IPS-11a (cell line): ENCODE measurements around the gene WFDC12.
"Not testable (repeated sequence)": the region's sequence is repeated elsewhere in the genome, so short reads cannot be mapped to it uniquely, and the experiment has no call there.

Source experiments
- H3K4me3 ChIP-seq: one replicate; pipeline ENCODE4 v1.5.1; 2013; ENCODE audit warnings: low read depth, low read length, control low read depth

The WFDC12 gene, protein sequence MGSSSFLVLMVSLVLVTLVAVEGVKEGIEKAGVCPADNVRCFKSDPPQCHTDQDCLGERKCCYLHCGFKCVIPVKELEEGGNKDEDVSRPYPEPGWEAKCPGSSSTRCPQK

DNA sequence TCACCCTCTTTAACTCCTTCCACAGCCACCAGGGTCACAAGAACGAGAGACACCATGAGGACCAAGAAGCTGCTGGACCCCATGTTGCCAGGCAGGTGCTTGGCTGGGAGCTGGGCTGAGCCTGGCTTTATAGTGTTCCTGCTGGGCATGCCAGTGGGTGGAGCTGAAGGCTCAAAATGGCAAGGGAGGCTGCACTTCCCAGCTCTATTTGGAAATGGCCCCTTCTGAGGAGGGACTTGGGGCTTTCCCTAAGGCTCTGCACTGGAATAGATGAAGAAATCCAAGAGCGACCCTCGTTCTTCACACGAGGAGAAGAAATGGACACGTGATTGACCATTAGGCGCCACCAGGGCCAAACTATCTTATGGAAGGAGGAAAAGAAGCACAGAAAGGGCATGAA is at the start of gene WFDC12:
Gene WFDC12, minus strand, starts transcription at position 101 of the 400 bp plus-strand sequence. Its CDS starts 18 bp downstream, at position 83.
- H3K4me3 ChIP-seq = no peak within 1 kb of the TSS

DNA sequence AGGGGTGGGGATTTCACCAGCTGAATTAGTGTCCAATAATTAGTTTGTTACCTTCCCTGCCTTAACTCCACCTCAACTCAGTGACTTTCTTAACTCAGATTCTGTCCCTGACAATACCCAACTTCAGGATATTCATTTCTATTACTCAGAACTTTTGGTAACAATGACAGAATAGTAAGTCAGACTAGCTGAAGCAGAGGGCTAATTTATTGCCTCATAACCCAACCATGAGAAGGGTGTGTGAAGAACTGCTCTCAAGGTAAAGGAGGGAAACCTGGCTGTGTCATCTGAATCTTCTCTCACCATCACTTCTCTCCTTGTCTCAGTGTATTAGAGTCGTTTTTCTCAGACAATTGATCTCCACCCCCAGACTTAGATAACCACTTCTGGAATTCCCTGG is 49.3 kb upstream of the WFDC12 start:
- H3K4me3 ChIP-seq = no peak overlapping the region

DNA sequence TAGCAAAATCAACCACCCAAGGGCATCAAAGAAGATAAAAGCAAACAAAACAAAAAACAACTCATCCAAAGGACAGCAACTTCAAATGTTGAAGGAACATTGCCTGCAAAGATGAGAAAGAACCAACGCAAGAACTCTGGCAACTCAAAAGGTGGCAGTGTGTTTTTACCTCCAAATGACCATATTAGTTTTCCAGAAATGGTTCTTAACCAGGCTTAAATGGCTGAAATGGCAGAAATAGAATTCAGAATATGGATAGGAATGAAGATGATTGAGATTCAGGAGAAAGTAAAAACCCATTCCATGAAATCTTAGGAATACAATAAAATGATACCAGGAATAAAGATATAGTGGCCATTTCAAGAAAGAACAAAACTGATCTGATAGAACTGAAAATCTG is 40.6 kb upstream of the WFDC12 start:
- no peak overlapping the region for H3K4me3 ChIP-seq

DNA sequence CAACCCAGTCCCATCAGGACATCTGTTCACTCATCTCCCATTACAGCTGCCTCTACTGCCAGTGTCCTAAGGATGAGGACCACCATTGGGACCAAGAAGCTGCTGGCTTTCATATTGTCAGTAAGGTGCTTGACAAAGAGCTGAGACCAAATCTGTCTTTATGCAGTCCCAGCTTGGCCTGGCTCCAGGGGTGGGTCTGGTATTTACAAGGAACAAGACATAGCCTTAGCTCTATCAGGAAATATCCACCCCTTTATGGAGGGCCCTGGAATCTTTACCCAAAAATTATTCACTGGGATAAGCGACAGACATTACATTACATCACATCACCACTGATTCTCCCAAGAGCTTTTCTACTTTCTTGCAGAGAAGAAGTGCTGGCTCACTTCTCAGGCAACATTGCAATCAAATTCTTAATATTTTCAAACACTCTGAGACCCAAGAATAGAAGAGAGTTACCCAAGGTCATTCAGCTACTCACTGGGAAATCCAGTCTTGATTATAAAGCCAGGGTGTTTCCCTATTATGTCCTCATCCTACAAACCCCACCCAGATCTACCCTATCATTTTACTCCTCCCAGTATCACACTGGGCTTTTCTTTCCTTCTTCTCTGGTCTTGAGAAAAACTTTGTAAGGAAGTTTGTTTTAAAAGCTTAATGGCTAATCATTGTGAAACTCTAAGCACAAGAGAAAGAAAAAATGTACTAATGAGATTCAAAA is 39.0 kb upstream of the WFDC12 start:
- H3K4me3 ChIP-seq = no peak overlapping the region

DNA sequence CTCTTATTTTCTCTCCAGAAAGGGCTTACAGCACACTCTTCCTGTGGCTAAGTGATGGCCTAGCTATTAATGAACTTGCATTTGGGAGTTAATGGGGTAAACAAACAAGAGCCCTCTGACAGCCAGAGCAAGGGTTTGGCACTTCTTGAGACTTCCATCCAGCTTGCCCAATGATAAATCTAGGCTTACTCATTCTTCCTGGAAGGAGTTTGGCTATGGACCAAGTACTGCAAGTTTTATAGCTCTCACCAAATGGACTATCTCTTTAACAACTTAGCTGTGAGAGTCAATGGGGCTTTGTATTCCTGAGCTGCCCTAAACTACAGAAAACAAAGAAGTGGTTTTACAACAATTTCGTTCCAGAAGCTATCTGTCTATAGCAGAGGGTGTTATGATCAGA is 33.7 kb upstream of the WFDC12 start:
- H3K4me3 ChIP-seq = no peak overlapping the region

DNA sequence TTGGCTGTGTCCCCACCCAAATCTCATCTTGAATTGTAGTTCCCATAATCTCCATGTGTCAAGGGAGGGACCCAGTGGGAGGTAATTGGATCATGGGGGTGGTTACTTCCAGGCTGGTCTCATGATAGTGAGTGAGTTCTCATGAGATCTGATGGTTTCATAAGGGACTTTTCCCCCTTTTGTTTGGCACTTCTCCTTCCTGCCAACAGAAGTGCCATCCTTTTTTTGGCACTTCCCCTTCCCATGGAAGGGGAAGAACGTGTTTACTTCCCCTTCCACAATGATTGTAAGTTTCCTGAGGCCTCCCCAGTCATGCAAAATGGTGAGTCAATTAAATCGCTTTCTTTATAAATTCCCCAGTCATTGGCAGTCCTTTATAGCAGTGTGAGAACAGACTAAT is 32.4 kb upstream of the WFDC12 start:
- no peak overlapping the region for H3K4me3 ChIP-seq

DNA sequence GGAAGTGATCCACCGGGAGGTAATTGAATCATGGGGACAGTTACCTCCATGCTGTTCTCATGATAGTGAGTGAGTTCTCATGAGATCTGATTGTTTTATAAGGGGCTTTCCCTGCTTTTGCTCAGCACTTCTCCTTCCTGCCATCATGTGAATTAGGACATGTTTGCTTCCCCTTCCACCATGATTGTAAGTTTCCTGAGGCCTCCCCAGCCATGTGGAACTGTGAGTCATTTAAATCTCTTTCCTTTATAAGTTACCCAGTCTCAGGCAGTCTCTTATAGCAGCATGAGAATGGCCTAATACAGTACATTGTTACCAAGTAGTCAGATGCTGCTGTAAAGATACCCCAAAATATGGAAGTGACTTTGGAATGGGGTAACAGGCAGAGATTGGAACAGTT is 30.5 kb upstream of the WFDC12 start:
- H3K4me3 ChIP-seq = not testable (repeated sequence)

DNA sequence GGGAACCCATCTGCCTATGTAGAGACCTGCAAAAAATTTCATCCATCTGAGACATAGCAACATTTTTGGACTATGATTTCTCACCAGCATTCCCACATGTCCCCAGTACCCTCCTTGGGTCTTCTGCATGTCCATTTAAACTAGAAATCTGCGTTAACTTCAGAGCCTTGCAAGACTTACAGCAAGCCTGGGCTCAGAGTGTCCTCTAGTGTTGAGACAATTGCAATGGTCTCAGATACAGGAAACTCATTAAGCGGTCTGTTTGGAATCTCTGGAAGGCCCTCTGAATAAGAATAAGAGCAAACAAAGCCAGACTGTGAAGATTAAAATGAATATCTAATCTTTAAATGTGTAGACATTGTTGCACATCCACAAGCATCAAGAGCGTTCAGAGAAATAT is 29.9 kb upstream of the WFDC12 start:
- H3K4me3 ChIP-seq = no peak overlapping the region

DNA sequence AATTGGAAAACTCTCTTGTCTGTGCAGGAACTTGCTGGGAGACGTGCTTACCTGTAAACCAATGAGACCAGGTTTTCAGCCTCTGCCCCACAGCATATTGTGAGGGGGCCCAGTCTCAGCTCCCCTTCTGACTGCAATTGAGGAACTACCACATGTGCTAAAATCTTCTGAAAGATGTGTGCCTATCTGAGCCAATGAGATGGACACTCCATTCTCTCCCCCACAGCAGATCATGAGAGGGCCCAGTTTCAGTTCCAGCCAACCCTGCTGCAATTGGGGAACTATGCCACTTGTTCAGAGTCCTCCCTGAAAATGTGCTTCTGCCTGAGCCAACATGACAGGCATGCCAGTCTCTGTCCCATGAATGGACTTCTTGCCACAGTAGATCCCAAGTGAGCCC is 29.5 kb upstream of the WFDC12 start:
- no peak overlapping the region for H3K4me3 ChIP-seq

DNA sequence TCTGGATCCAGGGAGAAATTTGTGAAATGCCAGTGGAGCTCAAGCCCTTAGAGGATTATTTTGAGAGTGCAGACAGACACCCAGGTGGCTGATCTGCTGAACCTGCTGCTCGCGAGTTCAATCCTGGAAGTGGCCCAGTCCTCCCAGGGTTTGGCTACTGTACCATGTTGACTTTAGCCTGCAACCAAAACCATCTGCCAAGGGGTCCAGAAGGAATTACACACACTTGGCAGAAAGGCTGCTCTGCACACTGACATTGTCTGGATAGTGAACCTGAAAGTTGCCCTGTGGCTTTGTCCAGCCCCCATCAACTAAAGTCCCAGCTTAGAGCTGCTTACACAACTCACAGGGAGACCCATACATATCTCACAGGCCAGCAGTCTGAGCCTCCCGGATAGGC is 28.9 kb upstream of the WFDC12 start:
- no peak overlapping the region for H3K4me3 ChIP-seq

DNA sequence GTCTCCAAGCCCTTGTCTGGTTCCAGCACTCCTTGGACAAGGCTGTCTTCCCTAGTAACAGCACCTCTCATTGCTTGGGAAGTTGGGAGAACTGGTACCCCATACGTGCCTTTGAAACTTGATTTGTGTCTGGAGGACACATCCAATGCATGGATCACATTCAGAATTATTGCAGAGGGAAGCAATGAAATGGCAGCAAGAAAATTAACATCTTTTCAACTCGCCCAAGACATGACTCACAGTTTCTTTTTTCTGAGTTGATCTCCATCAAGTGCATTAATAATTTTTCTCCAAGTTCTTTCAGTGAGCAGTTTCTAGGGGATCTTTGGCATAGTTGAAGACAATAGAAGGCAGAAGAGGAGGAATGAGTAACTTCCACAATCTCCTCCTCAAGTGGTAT is 28.1 kb upstream of the WFDC12 start:
- no peak overlapping the region for H3K4me3 ChIP-seq

DNA sequence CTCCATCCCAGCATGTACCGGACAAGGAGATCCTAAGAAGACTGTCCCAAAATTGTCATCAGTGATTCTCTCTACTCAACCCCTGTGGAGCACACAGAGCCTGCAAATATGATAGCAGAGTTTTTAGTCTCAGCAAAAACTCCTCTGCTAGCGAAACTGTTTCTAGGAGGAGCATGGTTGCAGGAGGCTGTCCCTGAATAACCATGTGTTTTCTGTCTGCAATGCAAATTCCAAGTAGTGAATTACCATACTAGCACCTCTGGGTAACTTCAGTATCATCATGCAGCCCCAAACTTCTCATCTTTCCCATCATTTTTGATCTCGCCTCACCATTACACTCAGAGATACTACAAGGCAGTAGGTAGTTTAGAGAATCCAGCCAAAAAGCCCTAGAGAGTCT is 24.8 kb upstream of the WFDC12 start:
- H3K4me3 ChIP-seq = no peak overlapping the region

DNA sequence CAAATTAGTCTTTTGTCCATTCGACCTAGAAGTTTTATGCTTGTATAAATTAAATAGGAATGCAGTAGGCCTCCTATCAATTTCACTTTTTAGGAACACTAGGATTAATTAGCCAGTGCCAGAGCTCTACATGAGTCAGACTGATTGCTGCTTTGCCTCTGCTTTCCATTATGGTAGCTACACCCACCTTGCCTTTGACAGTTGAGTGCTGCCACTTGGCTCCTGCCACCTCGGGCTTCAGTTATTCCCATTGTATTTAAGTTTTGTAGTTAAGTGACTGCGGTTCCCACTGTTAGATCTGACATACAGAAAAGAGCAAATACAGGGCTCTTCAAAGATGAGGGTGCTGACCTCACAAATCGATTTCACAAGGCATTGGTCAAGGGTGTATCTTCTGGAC is 16.6 kb upstream of the WFDC12 start:
- no peak overlapping the region for H3K4me3 ChIP-seq

DNA sequence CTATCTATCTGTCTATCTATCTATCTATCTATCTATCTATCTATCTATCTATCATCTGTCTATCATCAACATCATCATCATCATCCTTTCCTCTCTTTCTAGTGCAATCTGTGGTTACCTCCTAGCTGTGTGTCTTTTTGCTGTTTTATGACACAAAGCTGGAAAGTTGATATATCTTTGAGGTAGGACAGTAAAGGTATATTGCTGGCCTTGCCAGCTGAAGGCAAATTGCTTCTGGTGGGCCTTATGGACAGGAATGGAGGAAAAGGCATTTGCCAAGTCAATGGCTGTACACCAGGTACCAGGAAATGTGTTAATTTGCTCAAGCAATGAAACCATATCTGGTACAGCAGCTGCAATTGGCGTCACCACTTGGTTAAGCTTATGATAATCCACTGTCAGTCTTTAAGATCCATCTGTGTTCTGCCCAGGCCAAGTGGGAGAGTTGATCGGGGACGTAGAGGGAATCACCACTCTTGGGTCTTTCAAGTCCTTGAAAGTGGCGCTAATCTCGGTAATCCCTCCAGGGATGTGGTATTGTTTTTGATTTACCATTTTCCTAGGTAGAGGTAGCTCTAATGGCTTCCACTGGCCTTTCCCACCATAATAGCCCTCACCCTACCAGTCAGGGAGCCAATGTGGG is 15.6 kb upstream of the WFDC12 start:
- not testable (repeated sequence) for H3K4me3 ChIP-seq

DNA sequence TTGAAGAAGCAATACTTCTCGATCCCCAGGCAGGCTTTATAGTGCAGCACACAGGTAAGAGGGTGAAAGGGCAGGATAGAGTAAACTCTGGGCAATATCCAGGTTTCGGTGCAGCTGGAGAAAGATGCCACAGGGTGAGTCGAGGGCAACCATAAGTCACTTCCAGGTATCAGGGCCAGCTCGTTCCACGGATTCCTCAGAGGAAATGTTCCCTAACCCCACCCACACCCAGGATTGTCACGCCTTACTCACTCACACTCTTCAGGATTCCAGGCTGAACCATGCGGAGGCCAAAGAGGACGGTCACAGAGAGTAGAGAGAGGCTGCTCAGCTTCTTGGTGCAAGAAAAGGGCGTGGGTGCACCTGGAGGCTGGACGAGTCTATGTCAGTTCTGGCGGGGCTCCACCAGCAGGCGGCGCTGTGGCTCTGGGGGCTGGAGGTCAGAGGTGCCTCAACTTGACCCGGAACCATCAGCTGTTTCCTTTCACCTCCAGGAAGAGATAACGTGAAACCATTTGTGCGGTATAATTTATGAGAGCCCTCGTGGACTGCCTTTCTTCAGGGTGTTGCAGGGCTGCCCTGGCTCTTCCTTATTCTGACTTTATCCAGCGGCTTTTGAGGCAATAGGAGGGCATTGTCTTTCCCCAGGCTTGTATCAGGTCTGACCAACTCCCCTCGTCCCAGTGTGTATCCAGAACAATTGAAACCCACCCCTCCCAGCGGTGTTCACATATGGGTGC is 14.5 kb upstream of the WFDC12 start:
- H3K4me3 ChIP-seq = no peak overlapping the region

DNA sequence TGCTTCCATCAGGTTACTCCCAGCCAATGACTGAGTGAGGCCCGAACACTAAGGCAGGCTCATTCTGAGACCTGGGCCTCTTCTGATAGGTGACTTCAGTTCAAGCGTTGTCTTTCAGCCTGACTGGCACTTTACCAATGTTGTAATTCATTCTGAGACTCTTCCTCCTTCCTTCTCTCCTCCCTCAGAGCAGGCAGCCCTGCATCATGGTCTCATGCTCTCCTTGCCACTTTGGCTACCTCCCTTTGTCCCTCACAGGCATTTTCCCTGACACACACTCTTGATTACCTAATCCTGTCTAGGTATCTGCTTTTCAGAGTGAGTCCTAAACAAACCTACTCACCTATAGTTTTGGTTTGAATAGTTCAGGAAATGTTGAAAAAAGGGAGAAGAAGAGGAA is 12.6 kb upstream of the WFDC12 start:
- no peak overlapping the region for H3K4me3 ChIP-seq

DNA sequence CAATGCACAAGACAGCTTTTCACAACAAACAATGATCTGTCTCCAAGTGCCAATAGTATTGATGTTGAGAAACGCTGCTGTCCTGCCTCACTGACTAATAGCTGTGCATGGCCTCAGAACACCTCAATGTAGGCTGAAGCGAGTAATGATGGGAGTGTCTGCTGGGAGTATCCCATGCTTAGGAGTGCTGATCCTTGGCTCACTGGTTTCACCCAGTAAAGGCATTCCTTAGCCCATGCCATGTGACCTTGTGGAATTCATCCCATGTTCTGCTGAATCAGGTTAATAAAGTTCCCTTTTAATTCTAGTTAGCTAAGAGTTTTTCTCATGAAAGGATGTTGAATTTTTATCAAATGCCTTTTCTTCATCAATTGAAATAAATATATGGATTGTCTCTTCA is 3.8 kb upstream of the WFDC12 start:
- H3K4me3 ChIP-seq = no peak overlapping the region

DNA sequence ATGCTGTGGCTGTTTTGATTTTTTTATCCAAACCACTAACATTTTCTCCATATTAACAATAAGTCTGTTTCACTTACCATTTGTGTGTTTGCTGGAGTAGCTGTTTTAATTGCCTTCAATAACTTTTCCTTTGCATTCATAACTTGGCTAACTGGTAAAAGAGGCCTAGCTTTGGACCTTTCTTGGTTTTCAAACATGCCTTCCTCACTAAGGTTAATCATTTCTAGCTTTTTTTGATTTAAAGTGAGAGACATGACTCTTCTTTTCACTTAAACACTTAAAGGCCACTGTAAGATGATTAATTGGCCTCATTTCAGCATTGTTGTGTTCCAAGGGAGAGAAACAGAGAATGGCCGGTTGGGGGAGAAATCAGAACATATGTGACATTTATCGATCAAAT is 2.9 kb downstream of the WFDC12 start:
- H3K4me3 ChIP-seq = no peak overlapping the region

DNA sequence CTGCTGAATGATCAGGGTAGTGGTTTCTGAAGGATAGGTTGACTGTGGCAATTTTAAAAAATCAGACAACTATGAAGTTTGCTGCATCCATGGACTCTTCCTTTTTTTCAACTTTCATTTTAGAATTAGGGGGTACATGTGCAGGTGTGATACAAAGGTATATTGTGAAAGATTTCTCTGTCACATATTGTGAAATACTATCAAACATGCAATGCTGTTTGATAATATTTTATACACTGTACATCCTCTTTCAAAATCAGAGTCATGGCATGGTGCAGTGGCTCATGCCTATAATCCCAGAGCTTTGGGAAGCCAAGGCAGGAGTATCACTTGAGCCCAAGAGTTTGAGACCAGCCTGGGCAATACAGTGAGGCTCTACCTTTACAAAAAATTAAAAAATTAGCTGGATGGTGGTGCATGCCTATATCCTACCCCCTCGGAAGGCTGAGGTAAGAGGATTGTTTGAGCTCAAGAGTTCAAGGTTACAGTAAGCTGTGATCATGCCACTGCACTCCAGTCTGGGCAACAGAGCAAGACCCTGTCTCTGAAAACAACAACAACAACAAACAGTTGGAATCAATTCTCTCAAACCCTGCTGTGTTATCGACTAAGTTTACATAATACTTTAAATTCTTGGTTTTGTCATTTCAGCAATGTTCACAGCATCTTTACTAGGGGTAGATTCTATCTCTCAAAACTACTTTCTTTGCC is 4.6 kb downstream of the WFDC12 start:
- H3K4me3 ChIP-seq = no peak overlapping the region

DNA sequence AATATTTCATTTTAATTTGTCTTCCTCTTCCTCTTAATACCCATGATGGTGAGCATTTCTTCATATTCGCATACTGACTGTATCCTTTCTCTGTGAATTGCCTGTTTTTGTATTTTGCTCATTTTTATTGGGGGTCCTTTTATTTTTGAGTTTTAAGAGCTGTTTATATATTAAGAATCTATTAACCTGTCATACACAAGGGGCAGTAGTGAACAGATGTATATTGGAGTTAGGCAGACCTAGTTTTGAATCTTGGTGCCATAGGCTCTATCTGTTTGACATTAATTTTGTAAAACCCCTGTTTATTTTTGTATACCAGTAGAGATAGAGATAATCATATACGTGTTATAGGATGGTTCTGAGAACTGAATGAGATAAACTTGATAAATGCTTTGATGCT is 6.2 kb downstream of the WFDC12 start:
- no peak overlapping the region for H3K4me3 ChIP-seq

DNA sequence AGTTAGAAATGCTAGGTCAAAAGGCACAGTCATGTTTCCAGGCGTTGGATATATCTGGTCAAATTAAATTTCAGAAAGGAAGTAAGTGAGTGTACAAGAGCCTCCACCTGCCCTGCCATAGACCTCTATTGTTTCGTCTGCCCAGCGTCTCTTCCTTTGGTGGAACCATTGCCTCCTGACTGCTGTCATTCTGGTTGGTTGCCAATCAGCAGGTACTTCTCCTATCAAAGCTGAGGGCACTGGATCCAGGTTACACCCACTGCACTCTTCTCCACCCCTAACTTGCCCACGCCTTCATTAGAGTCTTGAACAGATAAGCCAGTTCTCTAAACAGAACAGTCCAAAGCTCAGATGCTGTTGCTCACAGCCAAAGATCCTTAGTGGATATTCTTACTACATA is 6.7 kb downstream of the WFDC12 start:
- no peak overlapping the region for H3K4me3 ChIP-seq
